Mononuclear cell (primary cell): Measurements from ENCODE around the gene TCERG1. TPM values are rescaled to one million over a fixed set of nuclear protein-coding genes. Genes with fewer than 3 reads are reported as not detected.

Experiments
- H3K27me3 ChIP-seq: 2 replicates; pipeline ENCODE4 v1.6.0; 2011; ENCODE audit warnings: low read length, control low read depth; ENCODE audit not compliant: insufficient read depth
- H3K4me1 ChIP-seq: 2 replicates; pipeline ENCODE4 v1.5.1; 2011; ENCODE audit warnings: mild to moderate bottlenecking, low read length, control low read depth; ENCODE audit not compliant: insufficient read depth
- H3K4me3 ChIP-seq: 2 replicates; pipeline ENCODE4 v1.5.1; 2011; ENCODE audit warnings: mild to moderate bottlenecking, low read length, moderate library complexity
- H3K9me3 ChIP-seq: 2 replicates; pipeline ENCODE4 v1.5.1; 2011; ENCODE audit warnings: low read depth, mild to moderate bottlenecking, control low read depth, low read length
- total RNA-seq: library from RNA; depleted of rRNA; stranded (reverse); fragments of >200 nt; gene quantifications from one replicate; pipeline ENCODE4 v1.2.3, GENCODE V29; 2012

TCERG1 gene
- 115 TPM for total RNA-seq

DNA sequence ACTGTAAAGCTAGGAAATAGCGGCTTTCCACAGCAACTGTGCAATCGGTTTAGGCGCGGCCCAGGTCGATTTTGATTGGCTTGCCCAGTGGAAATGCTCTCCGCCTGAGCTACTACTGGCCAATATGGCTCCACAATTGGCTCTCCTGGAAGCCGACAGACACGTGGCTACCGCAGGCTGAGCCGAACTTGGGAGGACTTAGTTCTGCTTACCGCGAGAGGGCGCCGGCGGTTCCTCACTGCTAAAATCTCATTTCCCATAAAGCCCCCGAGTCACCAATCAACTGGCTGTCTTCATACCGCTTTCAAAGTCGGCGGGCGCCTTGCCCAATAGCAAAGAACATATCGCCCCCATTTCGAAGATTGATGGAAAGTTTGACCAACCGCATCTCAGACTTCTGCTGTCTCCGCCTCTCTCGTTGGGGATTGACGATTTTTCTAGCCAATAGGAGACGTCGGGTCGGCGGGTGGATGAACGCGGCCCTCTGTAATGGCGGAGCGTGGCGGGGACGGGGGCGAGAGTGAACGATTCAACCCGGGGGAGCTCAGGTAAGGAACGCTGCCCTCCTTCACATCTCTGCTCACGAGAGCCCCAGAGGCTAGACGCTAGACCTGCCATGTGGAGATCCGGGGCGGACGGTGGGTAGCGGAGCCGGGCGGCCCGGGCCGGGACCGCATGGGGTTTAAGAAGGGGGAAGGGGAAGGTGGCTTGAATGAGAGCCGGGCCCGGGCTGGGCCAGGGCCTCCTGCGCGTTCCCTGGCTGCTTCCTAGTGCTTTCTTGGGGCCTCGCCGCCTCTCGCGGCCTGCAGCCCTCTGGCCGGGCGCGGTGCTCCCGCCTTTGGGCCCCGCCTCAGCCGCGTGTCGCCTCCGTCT, at the start of gene TCERG1:
Gene TCERG1 (plus strand): TSS at position 473 of the 873 bp plus-strand sequence. CDS start 17 bp downstream, at position 490.
- no peaks in the 10 kb centered on the region for H3K9me3 ChIP-seq

DNA sequence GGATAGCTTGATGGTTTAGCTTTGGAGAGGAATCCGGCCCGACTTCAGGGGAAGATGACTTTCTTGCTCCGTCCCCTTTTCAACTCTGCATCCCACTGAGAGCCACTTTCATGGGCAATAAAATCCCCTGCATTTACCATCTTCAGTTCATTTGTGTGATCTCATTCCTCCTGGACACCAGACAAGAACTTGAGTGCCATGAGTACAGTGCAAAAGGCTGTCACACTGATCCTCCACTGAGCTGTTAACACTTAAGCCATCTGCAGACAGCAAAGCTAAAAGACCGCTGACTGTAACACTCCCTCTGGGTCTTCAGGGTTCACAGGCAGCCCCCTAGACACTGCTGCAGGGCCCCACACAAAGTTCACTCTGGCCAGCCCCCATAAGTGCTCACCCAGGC, 48.3 kb upstream of the TCERG1 start:
- Histone ChIP-seq H3K9me3 (no peaks in the 10 kb centered on the region), H3K27me3 (no peaks in the 10 kb centered on the region), H3K4me3 (no peak overlapping the region), H3K4me1 (peaks cover 8% of the 10 kb centered on the region)

More for the DNA sequence above, at the start of gene TCERG1:
- H3K4me1 ChIP-seq, result peaks cover 25% of the 10 kb centered on the region
- no peaks in the 10 kb centered on the region for H3K27me3 ChIP-seq
- peak within 1 kb of the TSS; percentile 93 for H3K4me3 ChIP-seq

DNA sequence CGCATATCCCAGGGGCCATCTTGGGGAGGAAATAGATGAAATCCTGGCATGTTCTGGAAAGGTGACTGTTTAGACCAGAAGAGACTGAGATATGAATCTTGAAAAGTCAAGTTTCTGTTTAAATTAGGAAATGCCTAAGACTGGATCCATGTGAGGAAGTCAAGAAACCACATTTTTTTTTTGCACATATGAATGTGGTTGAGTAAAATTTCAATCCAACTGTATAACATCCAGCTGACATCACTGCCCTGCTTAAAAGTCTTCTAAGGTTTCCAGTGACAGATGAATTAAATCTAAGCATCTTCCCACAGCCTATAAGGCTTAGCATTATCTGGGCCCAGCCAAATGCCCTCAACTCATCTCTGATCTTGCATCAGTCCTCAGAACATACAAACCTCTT, 47.7 kb upstream of the TCERG1 start:
- peaks cover 8% of the 10 kb centered on the region for H3K4me1 ChIP-seq
- no peaks in the 10 kb centered on the region for H3K27me3 ChIP-seq
- H3K9me3 ChIP-seq, result no peaks in the 10 kb centered on the region
- no peak overlapping the region for H3K4me3 ChIP-seq

DNA sequence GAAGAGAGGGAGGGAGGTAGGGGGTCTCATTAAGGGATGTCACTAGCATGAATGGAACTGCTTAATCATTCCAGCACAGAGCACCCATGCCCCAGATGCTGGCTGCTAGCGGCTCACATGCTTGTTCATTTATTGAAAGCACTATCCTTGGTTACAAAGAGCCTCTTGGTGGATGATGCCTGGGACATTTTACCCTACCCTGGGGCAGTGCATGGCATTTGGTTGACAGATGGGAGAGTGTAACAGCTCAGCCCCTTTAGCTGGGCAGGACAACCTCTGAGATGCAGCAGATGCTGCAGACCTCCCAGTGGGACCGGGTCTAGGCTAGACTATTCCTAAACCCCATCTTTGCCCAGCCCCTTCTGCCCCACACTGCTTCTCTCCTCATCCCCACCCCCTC, 46.9 kb upstream of the TCERG1 start:
- Histone ChIP-seq H3K4me1 (peaks cover 8% of the 10 kb centered on the region), H3K9me3 (no peaks in the 10 kb centered on the region), H3K27me3 (no peaks in the 10 kb centered on the region), H3K4me3 (no peak overlapping the region)

DNA sequence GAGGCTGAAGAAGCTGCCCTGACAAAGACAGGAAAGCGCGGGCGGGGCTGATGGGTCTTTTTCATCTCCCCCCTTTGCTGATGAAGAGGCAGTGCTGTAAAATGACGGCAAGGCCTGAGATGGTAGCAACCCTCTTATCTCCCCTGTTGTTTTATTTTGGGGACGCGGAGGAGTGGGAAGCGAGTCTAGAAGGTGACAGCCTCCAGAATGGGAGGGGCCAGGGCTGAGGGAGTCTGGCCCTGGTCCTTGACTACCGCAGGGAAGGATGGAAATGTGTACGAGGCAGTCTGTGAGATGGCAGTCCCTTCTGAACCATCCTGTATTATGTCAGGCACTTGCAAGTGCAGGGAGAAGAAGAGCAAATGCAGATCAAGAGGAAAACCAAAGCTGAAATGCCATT, 46.1 kb upstream of the TCERG1 start:
- Histone ChIP-seq H3K4me3 (no peak overlapping the region), H3K9me3 (no peaks in the 10 kb centered on the region), H3K27me3 (no peaks in the 10 kb centered on the region), H3K4me1 (peaks cover 8% of the 10 kb centered on the region)

DNA sequence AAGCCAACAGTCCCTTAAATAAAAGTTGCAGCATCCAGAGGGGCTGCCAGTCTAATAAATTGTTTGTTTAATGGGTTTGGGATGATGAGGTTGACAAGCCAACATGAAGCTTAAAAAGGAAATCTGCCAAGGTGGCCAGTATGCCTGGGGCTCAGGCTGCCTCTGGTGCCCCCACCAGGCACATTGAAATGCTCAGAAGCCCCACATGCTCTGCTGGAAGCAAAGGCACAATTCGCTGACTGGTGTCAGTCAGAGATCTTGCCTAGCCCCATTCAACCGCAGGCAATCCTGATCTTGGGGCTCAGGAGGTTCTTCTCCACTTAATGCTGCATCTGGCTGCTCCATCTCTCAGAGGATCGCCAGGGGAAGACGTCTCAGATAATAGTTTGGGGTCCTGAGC, 44.2 kb upstream of the TCERG1 start:
- no peaks in the 10 kb centered on the region for H3K27me3 ChIP-seq
- H3K9me3 ChIP-seq, result no peaks in the 10 kb centered on the region
- H3K4me3 ChIP-seq, result no peak overlapping the region
- peaks cover 8% of the 10 kb centered on the region for H3K4me1 ChIP-seq

DNA sequence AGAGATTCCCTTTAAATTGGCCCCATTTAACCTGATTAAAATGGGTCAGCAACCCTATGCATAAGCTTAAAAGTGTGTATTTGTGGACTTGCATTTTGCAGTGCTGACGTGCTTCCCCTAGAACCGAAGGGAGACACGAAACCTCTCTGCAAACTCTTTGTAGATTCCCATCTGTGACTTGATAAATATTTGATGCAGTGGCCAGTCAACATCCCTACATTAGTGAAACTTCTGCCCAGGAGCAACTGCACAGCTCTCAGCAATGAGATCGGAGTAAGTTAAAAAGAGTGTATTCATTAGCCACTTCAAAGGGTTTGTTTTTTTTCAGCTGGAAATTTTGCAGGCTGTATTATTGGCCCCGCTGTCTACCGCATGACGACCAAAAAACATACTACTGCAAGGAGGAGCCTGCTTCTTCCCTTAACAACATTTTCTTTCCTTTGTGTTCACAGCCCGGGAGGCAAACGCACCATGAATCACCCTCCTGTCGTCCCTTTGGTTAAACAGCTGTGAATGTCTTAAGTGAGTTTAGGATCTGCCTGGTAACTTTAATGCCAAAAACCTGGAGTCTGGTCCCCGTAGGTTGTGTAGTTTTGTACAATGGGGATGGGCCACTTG, 38.0 kb upstream of the TCERG1 start:
- Histone ChIP-seq H3K4me3 (no peak overlapping the region), H3K4me1 (no peaks in the 10 kb centered on the region), H3K27me3 (no peaks in the 10 kb centered on the region), H3K9me3 (no peaks in the 10 kb centered on the region)

DNA sequence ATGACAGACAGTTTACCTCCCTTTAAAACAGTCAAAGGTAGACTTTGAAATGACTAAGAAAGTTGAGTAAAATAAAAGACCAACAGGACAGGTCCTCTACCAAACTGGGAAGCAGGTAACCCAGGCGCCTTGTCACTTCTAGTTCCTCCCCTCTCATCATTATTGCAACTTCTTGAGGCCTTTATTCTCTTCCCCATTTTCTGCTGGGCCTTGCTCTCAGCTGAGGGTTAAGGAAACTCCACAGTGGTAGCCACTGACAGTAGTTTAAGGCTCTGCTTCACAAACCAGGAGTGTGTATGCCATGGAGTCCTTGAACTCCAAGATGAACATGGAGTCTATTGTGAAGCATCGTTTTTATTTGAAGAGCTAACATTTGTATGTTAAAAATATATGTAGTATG, 36.9 kb upstream of the TCERG1 start:
- Histone ChIP-seq H3K9me3 (no peaks in the 10 kb centered on the region), H3K4me3 (no peak overlapping the region)

DNA sequence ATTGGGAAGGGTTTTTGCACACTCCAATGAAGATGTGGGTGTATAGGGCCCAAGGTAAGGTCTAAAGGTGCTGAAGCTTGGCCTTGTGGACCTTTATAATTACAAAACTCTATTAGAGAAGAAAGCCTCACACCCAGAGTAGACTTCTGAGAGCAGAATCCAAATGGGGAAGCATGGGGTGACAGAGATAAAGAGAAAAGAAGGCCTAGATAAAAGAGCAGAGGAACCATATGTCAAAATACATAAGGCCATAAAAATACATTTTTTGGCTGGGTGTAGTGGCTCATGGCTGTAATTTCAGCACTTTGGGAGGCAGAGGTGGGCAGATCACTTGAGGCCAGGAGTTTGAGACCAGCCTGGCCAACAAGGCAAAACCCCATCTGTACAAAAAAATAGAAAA, 27.4 kb upstream of the TCERG1 start:
- no peaks in the 10 kb centered on the region for H3K9me3 ChIP-seq
- no peak overlapping the region for H3K4me3 ChIP-seq
- H3K27me3 ChIP-seq, result no peaks in the 10 kb centered on the region
- H3K4me1 ChIP-seq, result no peaks in the 10 kb centered on the region

More for the DNA sequence above, 36.9 kb upstream of the TCERG1 start:
- no peaks in the 10 kb centered on the region for H3K27me3 ChIP-seq
- no peaks in the 10 kb centered on the region for H3K4me1 ChIP-seq

DNA sequence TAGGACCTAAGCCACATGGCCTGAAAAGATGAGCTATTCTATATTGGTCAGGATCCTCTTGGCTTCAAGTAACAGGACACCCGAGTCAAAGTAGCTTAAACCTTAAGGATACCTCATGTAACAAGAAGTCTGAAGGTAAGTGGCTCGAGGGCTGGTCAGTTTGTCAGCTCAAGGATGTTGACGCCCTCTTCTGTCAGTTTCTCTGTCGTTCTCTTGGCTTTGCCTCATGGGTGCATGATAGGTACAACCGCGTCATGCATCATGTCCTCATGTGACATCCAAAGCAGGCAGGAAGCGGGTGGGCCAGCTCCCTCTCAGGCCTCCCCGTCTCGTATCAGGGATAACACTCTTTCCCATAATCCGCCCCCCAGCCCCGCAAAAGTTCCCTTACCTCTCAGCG, 22.1 kb upstream of the TCERG1 start:
- H3K4me3 ChIP-seq, result no peak overlapping the region
- no peaks in the 10 kb centered on the region for H3K27me3 ChIP-seq
- H3K4me1 ChIP-seq, result no peaks in the 10 kb centered on the region
- H3K9me3 ChIP-seq, result no peaks in the 10 kb centered on the region

DNA sequence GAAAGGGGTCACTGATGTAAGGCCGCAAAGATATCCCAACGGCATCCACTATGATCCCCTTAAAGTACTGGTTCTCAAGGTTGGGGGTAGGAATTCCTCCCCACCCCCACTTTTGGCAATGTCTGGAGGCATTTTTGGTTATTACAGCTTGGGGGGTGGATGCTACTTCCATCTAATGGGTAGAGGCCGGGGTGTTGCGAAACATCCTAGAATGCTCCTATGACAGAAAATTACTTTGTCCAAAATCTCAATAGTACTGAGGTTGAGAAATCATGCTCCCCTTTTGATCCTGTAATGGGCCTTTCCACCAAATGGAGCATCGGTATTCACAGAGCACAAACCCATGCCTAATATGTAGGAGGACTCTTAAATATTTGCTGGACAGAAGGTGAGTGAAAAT, 20.8 kb upstream of the TCERG1 start:
- Histone ChIP-seq H3K27me3 (no peaks in the 10 kb centered on the region), H3K9me3 (no peaks in the 10 kb centered on the region), H3K4me3 (no peak overlapping the region), H3K4me1 (no peaks in the 10 kb centered on the region)

DNA sequence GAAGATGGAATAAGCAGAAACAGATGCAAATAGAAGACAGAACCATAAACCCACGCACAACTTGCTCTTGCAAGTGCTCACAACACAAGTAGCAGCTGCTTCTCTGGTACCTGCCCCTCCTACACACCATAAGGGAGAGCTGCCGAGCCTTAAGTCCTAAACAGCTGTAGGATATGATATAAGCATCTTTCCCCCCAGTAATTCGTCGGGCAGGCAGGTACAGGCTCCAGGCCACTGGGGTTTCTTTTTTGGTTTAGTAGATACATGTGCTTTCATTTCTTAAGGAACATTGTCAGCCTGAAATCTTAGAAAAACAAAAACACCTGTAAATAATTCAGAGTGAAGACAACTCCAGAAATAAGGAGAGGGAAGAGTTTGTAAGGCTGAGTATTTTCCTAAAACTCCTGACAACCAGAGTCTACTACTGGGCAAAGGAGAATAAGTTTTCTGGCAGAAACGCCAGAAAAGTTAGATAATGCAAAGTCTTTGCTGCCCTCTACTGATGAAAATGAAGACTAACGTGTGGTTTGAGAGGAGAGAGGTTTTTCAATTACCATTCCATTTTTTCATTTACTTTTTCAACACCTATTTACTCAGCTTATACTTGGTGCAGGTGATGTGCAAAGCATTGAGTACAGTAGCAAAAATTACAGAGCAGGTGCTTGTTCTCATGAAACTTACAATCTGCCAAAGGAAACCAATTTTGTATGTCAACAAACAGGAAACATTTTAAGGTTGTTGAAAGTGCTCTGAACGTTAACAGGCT, 20.1 kb upstream of the TCERG1 start:
- Histone ChIP-seq H3K4me3 (no peak overlapping the region), H3K27me3 (no peaks in the 10 kb centered on the region), H3K4me1 (no peaks in the 10 kb centered on the region), H3K9me3 (no peaks in the 10 kb centered on the region)

DNA sequence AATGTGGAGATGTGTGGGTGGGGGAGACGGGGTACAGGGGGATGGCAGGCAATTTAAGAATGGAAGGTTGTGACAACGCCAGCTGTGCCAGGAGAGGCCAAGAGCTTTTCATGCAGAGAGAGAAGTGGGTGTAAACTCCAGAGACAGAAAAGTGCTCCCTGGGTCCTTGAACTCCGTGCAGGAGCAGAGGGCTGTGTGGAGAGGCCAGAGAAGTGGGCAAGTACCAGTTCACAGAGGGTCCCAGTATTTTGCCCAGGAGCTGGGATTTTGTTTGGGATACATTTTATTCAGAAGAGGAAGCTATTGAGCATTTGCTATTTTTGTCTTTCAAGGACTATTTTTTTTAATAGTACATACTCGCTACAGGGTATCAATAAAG, 19.5 kb upstream of the TCERG1 start:
- Histone ChIP-seq H3K4me3 (no peak overlapping the region), H3K9me3 (no peaks in the 10 kb centered on the region), H3K27me3 (no peaks in the 10 kb centered on the region), H3K4me1 (no peaks in the 10 kb centered on the region)

DNA sequence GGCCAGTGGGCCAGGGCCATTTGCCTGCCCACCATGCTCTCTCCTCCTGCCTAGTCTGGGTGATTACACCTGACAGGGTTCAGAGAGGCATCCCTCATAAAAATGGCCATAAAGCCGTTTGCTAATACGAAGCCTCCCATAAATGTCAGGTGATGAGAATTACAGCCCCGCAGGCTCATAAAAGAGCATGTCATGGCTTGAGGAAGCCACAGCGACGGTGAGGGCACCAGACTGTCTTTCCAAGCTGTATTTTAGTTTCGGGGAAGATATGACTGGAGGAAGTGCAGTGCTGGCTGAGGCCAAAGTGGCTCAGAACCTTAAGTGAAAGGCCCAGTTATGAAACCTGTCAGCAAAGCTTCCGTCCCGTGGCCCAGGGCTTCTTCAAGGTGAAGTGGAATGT, 18.5 kb upstream of the TCERG1 start:
- Histone ChIP-seq H3K4me1 (no peaks in the 10 kb centered on the region), H3K4me3 (no peak overlapping the region), H3K27me3 (no peaks in the 10 kb centered on the region), H3K9me3 (no peaks in the 10 kb centered on the region)

DNA sequence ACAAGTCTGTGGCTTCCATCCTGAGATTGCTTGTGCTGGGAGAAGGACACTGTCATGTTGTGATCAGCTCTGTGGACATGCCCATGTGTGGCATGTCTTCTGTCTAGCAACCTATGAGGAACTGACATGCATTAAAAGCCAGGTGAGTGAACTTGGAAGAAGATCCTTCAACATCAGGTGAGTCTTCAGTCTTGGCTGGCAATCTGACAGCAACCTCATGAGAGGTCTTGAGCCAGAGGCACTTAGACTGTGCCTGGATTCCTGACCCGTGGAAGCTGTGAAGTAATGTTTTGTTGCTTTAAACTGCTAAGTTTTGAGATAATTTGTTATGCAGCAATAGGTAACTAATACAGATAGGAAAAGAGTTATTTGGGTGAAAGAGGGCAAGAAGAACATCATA, 6.8 kb upstream of the TCERG1 start:
- Histone ChIP-seq H3K4me3 (no peak overlapping the region), H3K9me3 (no peaks in the 10 kb centered on the region), H3K27me3 (peaks cover 21% of the 10 kb centered on the region), H3K4me1 (no peaks in the 10 kb centered on the region)
